ENCODE data around the gene PROX2.

DNA sequence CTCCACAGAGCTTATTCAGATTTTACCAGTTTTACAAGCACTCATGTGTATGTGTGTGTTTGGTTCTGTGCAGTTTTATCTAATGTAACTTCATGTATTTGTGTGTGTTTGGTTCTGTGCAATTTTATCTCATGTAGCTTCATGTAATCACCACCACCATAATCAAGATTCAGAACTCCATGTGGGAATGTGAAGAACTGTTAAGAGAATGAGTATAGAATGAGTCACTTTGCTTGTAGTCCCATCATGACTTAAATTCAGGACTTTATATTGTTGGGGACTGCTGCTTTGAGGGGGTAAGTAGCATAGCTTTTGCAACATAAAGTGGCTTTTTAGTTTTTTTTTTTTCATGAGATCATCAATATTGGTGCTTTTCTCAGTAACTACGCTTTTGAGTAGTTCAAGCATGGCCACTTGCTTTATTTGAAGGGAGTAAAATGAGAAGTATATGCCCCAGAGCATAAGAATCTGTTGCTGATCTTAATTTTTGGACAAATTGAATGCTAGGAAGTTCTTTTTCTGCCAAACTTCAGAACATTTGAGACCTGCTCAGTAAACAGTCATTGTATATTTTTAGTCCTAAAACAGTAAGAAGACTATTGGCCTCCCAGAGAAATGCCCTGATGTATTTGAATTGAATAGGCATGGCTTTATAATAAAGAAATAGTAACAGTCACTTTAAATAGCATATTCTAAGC is 28.8 kb downstream of the PROX2 start:
- TF ChIP-seq POLR2A (IDR thresholded peaks at IDR 0.05; ENCODE audit: low read depth, low read length) (no peak), POLR2AphosphoS5 (IDR thresholded peaks at IDR 0.05; ENCODE audit: low read depth, low read length) (no peak)
